Thymus (tissue), 11 donors: Measurements from ENCODE around the gene CDCA7. TPM values are rescaled to one million over a fixed set of nuclear protein-coding genes. Genes with fewer than 3 reads are reported as not detected.
"Not testable (repeated sequence)": the region's sequence is repeated elsewhere in the genome, so short reads cannot be mapped to it uniquely, and the experiment has no call there.

Source experiments
- DNase-seq, 9 donors: peaks; one replicate each; pipeline ENCODE4 v3.0.0-alpha.2; 2013; ENCODE audit warnings: low spot score in 9 of 9, low read depth in 6 of 9, missing footprints in 1 of 9
- H3K27ac ChIP-seq, 2 donors: one replicate each; pipeline ENCODE4 v1.5.1; 2013; ENCODE audit warnings: control low read depth in 1 of 2, low read depth in 1 of 2, low read length in 1 of 2, mild to moderate bottlenecking in 1 of 2, moderate library complexity in 1 of 2
- H3K27me3 ChIP-seq, 2 donors: one replicate each; pipeline ENCODE4 v1.5.1; 2013; ENCODE audit warnings: low read length in 1 of 2; ENCODE audit not compliant: control insufficient read depth in 2 of 2, insufficient read depth in 1 of 2
- H3K36me3 ChIP-seq, 2 donors: one replicate each; pipeline ENCODE4 v1.5.1; 2013; ENCODE audit warnings: low read length in 1 of 2, mild to moderate bottlenecking in 1 of 2, moderate library complexity in 1 of 2; ENCODE audit not compliant: control insufficient read depth in 2 of 2, insufficient read depth in 2 of 2
- H3K4me1 ChIP-seq, 2 donors: one replicate each; pipeline ENCODE4 v1.5.1; 2013; ENCODE audit warnings: low read length in 2 of 2; ENCODE audit not compliant: control insufficient read depth in 2 of 2, insufficient read depth in 2 of 2
- H3K4me3 ChIP-seq, 2 donors: one replicate each; pipeline ENCODE4 v1.5.1; 2013; ENCODE audit warnings: low read length in 2 of 2, control low read depth in 1 of 2, mild to moderate bottlenecking in 1 of 2
- H3K9me3 ChIP-seq, 2 donors: one replicate each; pipeline ENCODE4 v1.5.1; 2013; ENCODE audit warnings: low read length in 1 of 2, mild to moderate bottlenecking in 1 of 2; ENCODE audit not compliant: control insufficient read depth in 2 of 2, insufficient read depth in 1 of 2
- WGBS: extraction: QIAGEN DNeasy Blood & Tissue Kit; methylation state at CpG from one replicate; pipeline ENCODE4 v1.1.7; 2013; 5-methylcytosine and 5-hydroxymethylcytosine counted together
- polyA plus RNA-seq: library from polyadenylated mRNA; stranded (reverse); fragments of 200-250 nt; gene quantifications from one replicate; pipeline ENCODE4 v1.2.3, GENCODE V29; 2013
- total RNA-seq: library from RNA; stranded (reverse); fragments of 120-200 nt; gene quantifications from one replicate; pipeline ENCODE4 v1.2.4, GENCODE V29; 2013
- donor health status: healthy.

Gene CDCA7
- total and polyA plus RNA-seq, 2 donors = 42.9 to 44.7 TPM

- DNase-seq = no peak
- Histone ChIP-seq H3K27ac (no peak overlapping the region), H3K4me1 (no peaks in the 10 kb centered on the region), H3K27me3 (no peaks in the 10 kb centered on the region), H3K36me3 (peaks cover 16 to 47% of the 10 kb centered on the region in 2 donors), H3K9me3 (no peaks in the 10 kb centered on the region), H3K4me3 (no peak overlapping the region)
- 100% methylated on average over 2 of the region's 2 CpGs for WGBS
Measured at GRCh38 chr2:173373290-173373689, 18.6 kb downstream of the CDCA7 start.

GRCh38 chr2:173374634-173375033, 20.0 kb downstream of the CDCA7 start:
- WGBS = 96% methylated on average over 3 of the region's 3 CpGs
- H3K4me1 ChIP-seq = no peaks in the 10 kb centered on the region
- peaks cover 19 to 34% of the 10 kb centered on the region in 2 donors for H3K36me3 ChIP-seq
- no peak for DNase-seq
- H3K4me3 ChIP-seq = no peak overlapping the region
- H3K9me3 ChIP-seq = no peaks in the 10 kb centered on the region
- H3K27ac ChIP-seq = no peak overlapping the region
- no peaks in the 10 kb centered on the region for H3K27me3 ChIP-seq

- H3K4me3 ChIP-seq, H3K4me1 ChIP-seq, H3K27ac ChIP-seq, DNase-seq, H3K27me3 ChIP-seq, H3K9me3 ChIP-seq: not testable (repeated sequence)
- peaks cover 7 to 13% of the 10 kb centered on the region in 2 donors for H3K36me3 ChIP-seq
- WGBS = 96% methylated on average over 4 of the region's 4 CpGs
Measured at GRCh38 chr2:173385534-173385933, 30.9 kb downstream of the CDCA7 start.

GRCh38 chr2:173386021-173386737, 31.5 kb downstream of the CDCA7 start:
- Histone ChIP-seq H3K4me1 (no peaks in the 10 kb centered on the region), H3K36me3 (peaks cover 5 to 13% of the 10 kb centered on the region in 2 donors), H3K27ac (no peak overlapping the region), H3K9me3 (peaks cover 0 to 1% of the 10 kb centered on the region in 2 donors), H3K27me3 (no peaks in the 10 kb centered on the region), H3K4me3 (no peak overlapping the region)
- no peak for DNase-seq
- 94% methylated on average over 18 of the region's 18 CpGs for WGBS

- no peaks in the 10 kb centered on the region for H3K4me1 ChIP-seq
- H3K9me3 ChIP-seq = peaks cover 0 to 1% of the 10 kb centered on the region in 2 donors
- peaks cover 5 to 13% of the 10 kb centered on the region in 2 donors for H3K36me3 ChIP-seq
- DNase-seq = no peak
- WGBS = 96% methylated on average over 10 of the region's 10 CpGs
- H3K27me3 ChIP-seq = no peaks in the 10 kb centered on the region
- no peak overlapping the region for H3K27ac ChIP-seq
- H3K4me3 ChIP-seq = no peak overlapping the region
Measured at GRCh38 chr2:173386738-173387065, 32.0 kb downstream of the CDCA7 start.

- DNase-seq = no peak
- H3K36me3 ChIP-seq = peaks cover 5 to 13% of the 10 kb centered on the region in 2 donors
- WGBS = 88% methylated on average over 5 of the region's 5 CpGs
- H3K9me3 ChIP-seq = peaks cover 0 to 1% of the 10 kb centered on the region in 2 donors
- no peaks in the 10 kb centered on the region for H3K4me1 ChIP-seq
- H3K4me3 ChIP-seq = no peak overlapping the region
- H3K27ac ChIP-seq = no peak overlapping the region
- no peaks in the 10 kb centered on the region for H3K27me3 ChIP-seq
Measured at GRCh38 chr2:173387079-173387478, 32.4 kb downstream of the CDCA7 start.

- H3K4me3 ChIP-seq = no peak overlapping the region
- peaks cover 0 to 1% of the 10 kb centered on the region in 2 donors for H3K9me3 ChIP-seq
- WGBS = 94% methylated on average over 3 of the region's 3 CpGs
- no peaks in the 10 kb centered on the region for H3K4me1 ChIP-seq
- H3K27ac ChIP-seq = no peak overlapping the region
- DNase-seq = no peak
- H3K36me3 ChIP-seq = peaks cover 5 to 13% of the 10 kb centered on the region in 2 donors
- H3K27me3 ChIP-seq = no peaks in the 10 kb centered on the region
Measured at GRCh38 chr2:173387660-173388059, 33.0 kb downstream of the CDCA7 start.

DNA sequence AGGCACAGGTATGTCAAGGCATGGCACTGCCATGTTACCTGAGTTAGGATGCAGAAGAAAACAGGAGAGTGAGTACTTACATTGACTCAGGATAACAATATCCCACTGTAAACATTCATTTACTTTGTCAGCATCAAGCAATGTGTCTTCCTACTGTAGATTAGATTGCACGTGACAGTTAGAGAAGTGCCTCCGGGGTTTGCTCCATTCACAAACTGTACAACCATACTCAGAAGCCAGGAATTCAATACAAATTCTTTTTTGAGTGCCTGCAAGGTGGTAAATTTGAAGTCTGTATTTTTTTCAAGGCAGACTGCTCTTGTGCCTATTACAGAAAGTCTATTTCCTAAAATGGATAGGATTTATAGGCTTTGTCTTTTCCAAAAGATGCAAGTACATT, 34.1 kb downstream of the CDCA7 start:
- H3K27me3 ChIP-seq = no peaks in the 10 kb centered on the region
- peak overlapping the region in 1 of 2 donors; percentile 3 for H3K27ac ChIP-seq
- no peaks in the 10 kb centered on the region for H3K4me1 ChIP-seq
- H3K9me3 ChIP-seq = peaks cover 0 to 1% of the 10 kb centered on the region in 2 donors
- H3K36me3 ChIP-seq = peaks cover 4 to 10% of the 10 kb centered on the region in 2 donors
- DNase-seq = no peak
- no peak overlapping the region for H3K4me3 ChIP-seq
- WGBS = 96% methylated on average over 2 of the region's 2 CpGs

GRCh38 chr2:173390036-173390435, 35.4 kb downstream of the CDCA7 start:
- Histone ChIP-seq H3K36me3 (peaks cover 2 to 6% of the 10 kb centered on the region in 2 donors), H3K4me3 (no peak overlapping the region), H3K27ac (no peak overlapping the region), H3K4me1 (no peaks in the 10 kb centered on the region), H3K9me3 (peaks cover 0 to 1% of the 10 kb centered on the region in 2 donors), H3K27me3 (no peaks in the 10 kb centered on the region)
- WGBS = 98% methylated on average over 5 of the region's 5 CpGs
- DNase-seq = no peak
